Mesenchymal stem cell (in vitro differentiated cells and primary cell): Measurements from ENCODE around the gene SUSD3.

Source experiments
- DNase-seq: peaks from one replicate; pipeline ENCODE4 v3.0.0-alpha.2; 2013
- H2AFZ ChIP-seq: one replicate; pipeline ENCODE4 v1.6.1; 2013; ENCODE audit warnings: low read depth, mild to moderate bottlenecking, control low read depth, inconsistent platforms, low read length, moderate library complexity
- H2AK5ac ChIP-seq: 2 replicates; pipeline ENCODE4 v1.6.1; 2013; ENCODE audit warnings: low read length, moderate library complexity, mild to moderate bottlenecking, inconsistent platforms; ENCODE audit not compliant: severe bottlenecking
- H2BK120ac ChIP-seq: one replicate; pipeline ENCODE4 v1.6.1; 2013; ENCODE audit warnings: low read depth, mild to moderate bottlenecking, inconsistent platforms, low read length, moderate library complexity
- H2BK12ac ChIP-seq, 2 experiments: one replicate each; pipeline ENCODE4 v1.6.1; 2013; ENCODE audit warnings: inconsistent platforms in 2 of 2, low read length in 2 of 2, mild to moderate bottlenecking in 2 of 2, moderate library complexity in 2 of 2, control low read depth in 1 of 2
- H2BK15ac ChIP-seq: one replicate; pipeline ENCODE4 v1.6.1; 2013; ENCODE audit warnings: mild to moderate bottlenecking, low read depth, inconsistent platforms; ENCODE audit not compliant: poor library complexity, severe bottlenecking
- H2BK5ac ChIP-seq: 2 replicates; pipeline ENCODE4 v1.6.1; 2013; ENCODE audit warnings: low read depth, mild to moderate bottlenecking, low read length, control low read depth, inconsistent platforms; ENCODE audit not compliant: poor library complexity, severe bottlenecking
- H3K14ac ChIP-seq, 2 experiments: one replicate each; pipeline ENCODE4 v1.6.1; 2013; ENCODE audit warnings: inconsistent platforms in 2 of 2, low read length in 2 of 2, control low read depth in 1 of 2, mild to moderate bottlenecking in 1 of 2, moderate library complexity in 1 of 2
- H3K18ac ChIP-seq, 2 experiments: one replicate each; pipeline ENCODE4 v1.6.1; 2013; ENCODE audit warnings: inconsistent platforms in 2 of 2, low read length in 2 of 2, control low read depth in 1 of 2, low read depth in 1 of 2, mild to moderate bottlenecking in 1 of 2
- H3K23ac ChIP-seq, 2 experiments: one replicate each; pipeline ENCODE4 v1.6.1; 2013; ENCODE audit warnings: inconsistent platforms in 2 of 2, low read length in 2 of 2, mild to moderate bottlenecking in 2 of 2, moderate library complexity in 2 of 2, control low read depth in 1 of 2
- H3K27ac ChIP-seq: 2 replicates; pipeline ENCODE4 v1.5.1; 2013; ENCODE audit warnings: mild to moderate bottlenecking, moderate library complexity, low read length, control low read depth, inconsistent platforms; ENCODE audit not compliant: poor library complexity, severe bottlenecking
- H3K27me3 ChIP-seq, 2 experiments: 2 replicates each; pipeline versions ENCODE4 v1.6.1 to v1.7.0; 2013; ENCODE audit warnings: low read length in 2 of 2, mild to moderate bottlenecking in 2 of 2, moderate library complexity in 2 of 2, control low read depth in 1 of 2, inconsistent platforms in 1 of 2; ENCODE audit not compliant: control insufficient read depth in 1 of 2, insufficient read depth in 1 of 2
- H3K36me3 ChIP-seq, 2 experiments: 2 replicates each; pipeline versions ENCODE4 v1.6.1 to v1.7.0; 2013; ENCODE audit warnings: low read length in 2 of 2, control low read depth in 1 of 2, inconsistent platforms in 1 of 2, low read depth in 1 of 2, mild to moderate bottlenecking in 1 of 2; ENCODE audit not compliant: insufficient read depth in 2 of 2, control insufficient read depth in 1 of 2
- H3K4ac ChIP-seq, 2 experiments: one replicate each; pipeline ENCODE4 v1.6.1; 2013; ENCODE audit warnings: inconsistent platforms in 2 of 2, low read length in 2 of 2, mild to moderate bottlenecking in 2 of 2, moderate library complexity in 2 of 2, control low read depth in 1 of 2, low read depth in 1 of 2
- H3K4me1 ChIP-seq: 2 replicates; pipeline ENCODE4 v1.6.1; 2013; ENCODE audit warnings: low read depth, low read length, control low read depth; ENCODE audit not compliant: control insufficient read depth, insufficient read depth
- H3K4me2 ChIP-seq: 2 replicates; pipeline ENCODE4 v1.6.1; 2013; ENCODE audit warnings: low read length, mild to moderate bottlenecking, inconsistent platforms; ENCODE audit not compliant: poor library complexity, severe bottlenecking
- H3K4me3 ChIP-seq, 2 experiments: 2 replicates each; pipeline versions ENCODE4 v1.5.1 to v1.7.0; 2013; ENCODE audit warnings: low read length in 2 of 2, mild to moderate bottlenecking in 2 of 2, control low read depth in 1 of 2, low read depth in 1 of 2; ENCODE audit not compliant: insufficient read depth in 1 of 2
- H3K79me1 ChIP-seq: replicated peaks from 2 replicates; pipeline ENCODE4 v1.6.1; 2013; ENCODE audit warnings: mild to moderate bottlenecking, control low read depth, low read length, inconsistent platforms; ENCODE audit not compliant: poor library complexity, severe bottlenecking
- H3K9ac ChIP-seq: 2 replicates; pipeline ENCODE4 v1.7.0; 2013; ENCODE audit warnings: mild to moderate bottlenecking, low read length, moderate library complexity
- H3K9me3 ChIP-seq: 2 replicates; pipeline ENCODE4 v1.7.0; 2013; ENCODE audit warnings: mild to moderate bottlenecking, low read length; ENCODE audit not compliant: control insufficient read depth
- H4K8ac ChIP-seq: one replicate; pipeline ENCODE4 v1.6.1; 2013; ENCODE audit warnings: inconsistent platforms, mild to moderate bottlenecking, low read length, moderate library complexity
- H4K91ac ChIP-seq: one replicate; pipeline ENCODE4 v1.6.1; 2013; ENCODE audit warnings: mild to moderate bottlenecking, low read length, inconsistent platforms
- WGBS: methylation state at CpG from one replicate; pipeline ENCODE4 v1.1.7; 2013; ENCODE audit warnings: mixed read lengths; 5-methylcytosine and 5-hydroxymethylcytosine counted together

The SUSD3 gene

GRCh38 chr9:93072383-93072795 lies 13.9 kb downstream of the SUSD3 start:
- no peak overlapping the region for H2BK12ac ChIP-seq
- H3K9ac ChIP-seq = no peak overlapping the region
- no peak overlapping the region for H3K27ac ChIP-seq
- no peak overlapping the region for H4K8ac ChIP-seq
- no peak overlapping the region for H2BK120ac ChIP-seq
- H3K79me1 ChIP-seq = no peaks in the 10 kb centered on the region
- H3K4me3 ChIP-seq = no peak overlapping the region
- H2BK5ac ChIP-seq = no peak overlapping the region
- H3K18ac ChIP-seq = no peak overlapping the region
- no peak overlapping the region for H3K4me2 ChIP-seq
- no peak overlapping the region for H3K4ac ChIP-seq
- H2AFZ ChIP-seq = no peak overlapping the region
- no peak overlapping the region for H4K91ac ChIP-seq
- H2BK15ac ChIP-seq = no peak overlapping the region
- no peaks in the 10 kb centered on the region for H3K4me1 ChIP-seq
- peak; percentile 14 for DNase-seq
- H3K9me3 ChIP-seq = no peaks in the 10 kb centered on the region
- H2AK5ac ChIP-seq = no peak overlapping the region
- no peaks in the 10 kb centered on the region for H3K27me3 ChIP-seq
- WGBS = 84% methylated on average over 5 of the region's 5 CpGs
- no peaks in the 10 kb centered on the region for H3K36me3 ChIP-seq
- no peak overlapping the region for H3K23ac ChIP-seq
- no peak overlapping the region for H3K14ac ChIP-seq

DNA sequence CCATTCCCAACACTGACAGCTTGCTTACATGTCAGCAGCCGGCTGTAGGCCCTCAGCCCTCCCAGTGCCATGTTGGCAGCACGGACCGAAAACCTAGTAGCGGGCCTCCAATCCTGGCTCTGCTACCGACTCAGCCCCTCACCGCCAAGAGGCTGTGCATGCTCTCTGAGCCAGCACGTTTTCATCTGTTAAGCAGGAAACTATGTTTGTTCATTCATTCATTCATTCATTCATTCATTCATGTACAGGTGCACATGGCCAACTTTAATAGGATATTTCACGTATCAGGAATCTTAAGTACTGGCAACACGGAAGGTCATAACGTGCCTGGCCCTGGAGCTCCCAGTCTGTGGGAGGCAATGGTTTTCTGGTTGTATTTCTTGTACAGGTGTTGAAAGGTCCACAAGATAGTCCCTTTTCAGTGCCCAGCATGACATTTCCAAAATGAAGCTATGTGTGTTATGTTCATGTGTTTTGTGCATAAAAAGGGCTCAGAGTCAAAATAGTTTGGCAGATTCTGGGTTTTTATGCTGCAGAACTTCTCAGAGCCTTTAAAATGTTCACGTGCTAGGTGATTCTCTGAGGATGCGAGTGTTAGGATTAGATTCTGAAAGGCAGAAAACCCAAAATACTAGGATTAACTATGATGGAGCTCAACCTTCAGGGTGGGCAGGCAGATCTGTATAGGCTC lies 17.7 kb downstream of the SUSD3 start:
- Histone ChIP-seq H2AK5ac (no peak overlapping the region), H3K4me3 (peak overlapping the region in 1 of 2 experiments; percentile 26), H4K8ac (no peak overlapping the region), H2BK120ac (no peak overlapping the region), H2BK15ac (no peak overlapping the region), H3K9ac (no peak overlapping the region), H3K79me1 (no peaks in the 10 kb centered on the region), H2AFZ (no peak overlapping the region), H2BK5ac (no peak overlapping the region), H3K27me3 (no peaks in the 10 kb centered on the region), H3K4me1 (no peaks in the 10 kb centered on the region), H3K23ac (no peak overlapping the region), H2BK12ac (no peak overlapping the region), H3K18ac (no peak overlapping the region), H3K36me3 (no peaks in the 10 kb centered on the region), H3K4ac (no peak overlapping the region), H3K4me2 (no peak overlapping the region), H4K91ac (no peak overlapping the region), H3K14ac (no peak overlapping the region), H3K27ac (no peak overlapping the region), H3K9me3 (no peaks in the 10 kb centered on the region)
- WGBS = 89% methylated on average over 12 of the region's 12 CpGs
- DNase-seq = no peak

- Histone ChIP-seq H3K4me3 (peak overlapping the region in 1 of 2 experiments; percentile 26), H4K91ac (no peak overlapping the region), H2AK5ac (no peak overlapping the region), H3K27me3 (no peaks in the 10 kb centered on the region), H3K18ac (no peak overlapping the region), H3K9ac (no peak overlapping the region), H4K8ac (no peak overlapping the region), H3K36me3 (no peaks in the 10 kb centered on the region), H2BK120ac (no peak overlapping the region), H3K14ac (no peak overlapping the region), H3K27ac (no peak overlapping the region), H3K4ac (no peak overlapping the region), H3K9me3 (no peaks in the 10 kb centered on the region), H2BK12ac (no peak overlapping the region), H3K4me1 (no peaks in the 10 kb centered on the region), H3K79me1 (no peaks in the 10 kb centered on the region), H2AFZ (no peak overlapping the region), H2BK15ac (no peak overlapping the region), H3K23ac (no peak overlapping the region), H2BK5ac (no peak overlapping the region), H3K4me2 (no peak overlapping the region)
- DNase-seq = no peak
- WGBS = 83% methylated on average over 2 of the region's 2 CpGs
These were observed 18.3 kb downstream of the SUSD3 start for GRCh38 chr9:93076792-93077128.

GRCh38 chr9:93077367-93077766 lies 18.9 kb downstream of the SUSD3 start:
- H3K36me3 ChIP-seq = no peaks in the 10 kb centered on the region
- no peak overlapping the region for H3K14ac ChIP-seq
- no peak overlapping the region for H3K18ac ChIP-seq
- H2BK120ac ChIP-seq = no peak overlapping the region
- no peak overlapping the region for H3K4ac ChIP-seq
- no peaks in the 10 kb centered on the region for H3K79me1 ChIP-seq
- H4K91ac ChIP-seq = no peak overlapping the region
- no peak overlapping the region for H3K4me2 ChIP-seq
- H2BK5ac ChIP-seq = no peak overlapping the region
- no peak overlapping the region for H2BK15ac ChIP-seq
- no peaks in the 10 kb centered on the region for H3K9me3 ChIP-seq
- H2AFZ ChIP-seq = no peak overlapping the region
- H3K4me1 ChIP-seq = no peaks in the 10 kb centered on the region
- no peak overlapping the region for H3K9ac ChIP-seq
- H3K4me3 ChIP-seq = no peak overlapping the region
- H4K8ac ChIP-seq = no peak overlapping the region
- no peak overlapping the region for H2AK5ac ChIP-seq
- no peak overlapping the region for H3K23ac ChIP-seq
- 90% methylated on average over 1 of the region's 1 CpG for WGBS
- H2BK12ac ChIP-seq = no peak overlapping the region
- H3K27ac ChIP-seq = no peak overlapping the region
- no peaks in the 10 kb centered on the region for H3K27me3 ChIP-seq
- no peak for DNase-seq
